GM21367 (cell line): ENCODE measurements around the gene FHOD1.

ENCODE experiments used
- ATAC-seq: cut with Tn5 transposase; IDR thresholded peaks from one replicate; pipeline ENCODE4 v1.9.1; 2021; ENCODE audit not compliant: unreplicated experiment

FHOD1 gene

GRCh38 chr16:67210069-67210937 is 37.0 kb downstream of the FHOD1 start:
- no peak for ATAC-seq

GRCh38 chr16:67209565-67209964 is 37.7 kb downstream of the FHOD1 start:
- no peak for ATAC-seq

DNA sequence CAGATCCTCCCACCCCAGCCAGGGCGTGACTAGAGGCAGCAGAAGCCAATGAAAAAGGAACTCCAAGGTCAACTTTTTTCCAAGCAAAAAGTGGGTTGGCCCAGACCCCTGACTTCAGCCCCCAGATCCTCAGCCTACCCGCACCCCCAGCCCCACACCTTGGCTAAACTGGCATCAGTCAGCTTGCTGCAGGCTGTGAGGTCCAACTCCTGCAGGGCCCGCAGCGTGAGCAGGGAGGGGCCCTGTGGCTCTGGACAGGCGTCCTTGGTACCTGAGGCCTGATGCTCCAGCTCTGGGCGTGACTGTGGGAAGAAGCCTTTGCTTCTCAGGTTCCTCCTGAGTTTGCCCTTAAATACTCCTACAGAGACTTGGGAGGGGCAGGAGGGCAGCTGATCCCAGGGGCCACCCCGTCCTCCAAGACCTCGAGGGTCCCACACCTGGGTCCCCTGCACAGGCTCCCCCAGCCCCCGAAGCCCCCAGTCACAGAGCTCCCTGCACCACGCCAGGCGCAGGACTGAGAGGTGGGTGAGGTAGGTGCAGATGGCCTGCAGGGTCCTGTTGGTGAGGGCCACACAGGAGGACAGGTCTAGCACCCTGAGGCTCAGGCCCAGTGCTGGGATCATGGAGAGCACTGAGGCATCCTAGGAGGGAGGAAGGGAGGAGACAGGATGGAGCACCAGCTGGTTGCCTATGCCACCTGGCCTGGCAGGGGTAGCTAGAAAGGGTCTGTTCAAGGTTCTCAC is 39.0 kb downstream of the FHOD1 start:
- ATAC-seq, result no peak

GRCh38 chr16:67207249-67208091 is 39.8 kb downstream of the FHOD1 start:
- no peak for ATAC-seq

DNA sequence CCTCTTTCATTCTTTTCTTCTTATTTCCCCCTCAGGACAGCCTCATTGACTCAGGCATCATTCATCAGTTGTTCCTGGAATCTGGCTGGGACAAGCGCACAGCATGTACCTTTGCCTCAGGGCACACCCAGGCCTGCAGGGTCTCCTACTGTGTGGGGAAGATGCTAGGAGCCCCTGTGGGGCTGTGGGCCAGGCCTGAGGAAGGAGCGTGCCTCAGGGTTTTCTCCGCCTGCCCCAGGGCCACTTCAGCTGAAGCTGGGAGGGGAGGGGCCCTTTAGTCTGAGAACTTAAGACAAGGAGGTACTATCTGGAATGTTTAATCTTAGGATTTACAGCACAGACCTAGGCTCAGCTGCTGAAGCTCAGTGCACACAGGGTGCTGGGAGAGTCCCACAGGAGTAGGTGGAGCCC is 40.4 kb downstream of the FHOD1 start:
- ATAC-seq, result no peak

- no peak for ATAC-seq
These were observed 41.0 kb downstream of the FHOD1 start for GRCh38 chr16:67206129-67206837.

DNA sequence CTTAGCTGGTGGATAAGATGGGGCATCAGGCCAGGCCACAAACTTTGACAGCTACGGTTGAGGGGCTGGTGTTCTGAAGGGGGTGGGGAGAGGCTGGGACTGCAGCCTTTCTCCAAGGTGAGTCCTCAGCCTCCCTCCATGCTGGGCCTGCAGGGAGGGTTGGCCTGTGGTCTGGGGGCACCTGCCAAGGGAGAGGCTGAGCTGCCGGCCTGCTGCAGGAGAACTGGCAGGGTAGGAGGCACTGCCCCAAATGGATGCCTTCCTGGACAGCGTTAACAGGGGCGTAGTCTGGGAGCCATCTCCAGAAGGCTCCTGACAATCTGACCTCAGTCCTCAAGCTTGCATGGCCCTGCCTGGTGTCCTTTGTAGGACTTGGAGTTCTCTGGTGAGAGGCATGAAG is 43.2 kb downstream of the FHOD1 start:
- ATAC-seq, result no peak

DNA sequence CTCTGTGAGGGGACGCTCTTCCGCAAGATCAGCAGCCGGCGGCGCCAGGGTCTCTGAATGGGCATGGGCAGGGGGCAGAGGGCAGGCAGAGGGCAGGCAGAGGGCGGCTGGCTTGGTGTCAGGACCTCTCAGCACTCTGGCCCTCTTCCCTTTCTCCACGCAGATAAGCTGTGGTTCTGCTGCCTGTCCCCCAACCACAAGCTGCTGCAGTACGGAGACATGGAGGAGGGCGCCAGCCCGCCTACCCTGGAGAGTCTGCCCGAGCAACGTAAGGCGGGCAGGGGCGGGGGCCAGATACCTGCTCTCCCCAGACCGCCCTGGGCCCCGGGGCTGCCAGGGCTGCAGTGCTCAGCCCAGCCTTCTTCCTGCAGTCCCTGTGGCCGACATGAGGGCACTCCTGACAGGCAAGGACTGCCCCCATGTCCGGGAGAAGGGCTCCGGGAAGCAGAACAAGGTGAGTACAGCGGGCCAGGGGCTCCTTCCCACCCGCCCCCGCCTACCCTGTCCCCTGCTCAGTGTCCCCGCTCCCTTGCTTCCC is 44.3 kb downstream of the FHOD1 start:
- ATAC-seq, result no peak

DNA sequence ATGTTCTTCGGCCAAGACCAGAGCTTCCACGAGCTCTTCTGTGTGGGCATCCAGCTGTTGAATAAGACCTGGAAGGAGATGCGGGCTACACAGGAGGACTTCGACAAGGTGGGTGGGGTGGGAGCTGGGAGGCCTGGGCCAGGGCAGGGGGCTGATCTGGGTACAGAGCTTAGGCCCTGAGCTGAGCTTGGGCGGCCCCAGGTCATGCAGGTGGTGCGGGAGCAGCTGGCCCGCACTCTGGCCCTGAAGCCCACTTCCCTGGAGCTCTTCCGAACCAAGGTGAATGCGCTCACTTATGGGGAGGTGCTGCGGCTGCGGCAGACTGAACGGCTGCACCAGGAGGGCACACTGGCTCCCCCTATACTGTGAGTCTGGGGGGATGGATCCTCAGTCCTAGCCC is 44.9 kb downstream of the FHOD1 start:
- ATAC-seq, result no peak

DNA sequence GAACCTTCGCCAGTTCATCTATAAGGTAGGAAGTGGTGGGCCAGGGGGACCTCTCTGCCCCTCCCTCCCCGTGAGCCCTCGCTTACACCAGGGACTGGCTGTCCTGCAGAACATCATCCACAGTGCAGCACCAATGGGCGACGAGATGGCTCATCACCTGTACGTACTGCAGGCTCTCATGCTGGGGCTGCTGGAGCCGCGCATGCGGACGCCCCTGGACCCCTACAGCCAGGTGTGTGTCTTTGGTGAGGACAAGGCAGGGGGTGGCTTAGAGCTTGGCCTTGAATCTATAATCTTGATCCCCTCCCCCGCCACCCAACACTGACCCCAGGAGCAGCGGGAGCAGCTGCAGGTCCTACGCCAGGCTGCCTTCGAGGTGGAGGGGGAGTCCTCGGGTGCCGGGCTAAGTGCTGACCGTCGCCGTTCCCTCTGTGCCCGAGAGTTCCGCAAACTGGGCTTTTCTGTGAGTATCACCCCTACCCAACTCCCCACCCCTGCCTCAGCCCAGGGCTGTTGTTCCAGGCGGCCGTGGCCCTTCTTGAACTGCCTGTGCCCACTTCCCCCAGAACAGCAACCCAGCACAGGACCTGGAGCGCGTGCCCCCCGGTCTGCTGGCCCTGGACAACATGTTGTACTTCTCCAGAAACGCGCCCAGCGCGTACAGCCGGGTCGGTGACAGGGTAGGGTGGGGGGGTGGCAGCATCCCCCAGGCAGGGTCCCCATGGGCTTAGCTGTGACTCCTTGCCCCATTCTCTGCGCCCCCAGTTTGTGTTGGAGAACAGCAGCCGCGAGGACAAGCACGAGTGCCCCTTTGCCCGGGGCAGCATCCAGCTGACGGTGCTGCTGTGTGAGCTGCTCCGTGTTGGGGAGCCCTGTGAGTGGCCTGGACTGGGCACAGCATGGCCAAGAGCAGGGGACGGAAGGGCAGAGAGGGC is 45.6 kb downstream of the FHOD1 start:
- ATAC-seq, result no peak

DNA sequence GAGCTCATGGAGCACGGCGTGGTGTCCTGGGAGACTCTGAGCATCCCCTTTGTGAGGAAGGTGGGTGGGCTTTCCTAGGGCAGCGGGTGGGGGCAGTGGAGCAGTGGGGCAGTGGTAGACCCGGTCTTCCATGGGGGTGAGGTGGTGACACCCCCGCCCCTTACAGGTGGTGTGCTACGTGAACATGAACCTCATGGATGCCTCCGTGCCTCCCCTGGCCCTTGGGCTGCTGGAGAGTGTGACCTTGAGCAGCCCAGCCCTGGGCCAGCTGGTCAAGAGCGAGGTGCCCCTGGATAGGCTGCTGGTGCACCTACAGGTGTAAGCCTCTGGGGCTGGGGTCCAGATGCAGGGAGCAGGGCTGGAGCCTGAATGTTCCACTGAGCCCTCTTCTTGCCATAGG is 46.8 kb downstream of the FHOD1 start:
- no peak for ATAC-seq

GRCh38 chr16:67199808-67200198 is 47.5 kb downstream of the FHOD1 start:
- ATAC-seq, result no peak

DNA sequence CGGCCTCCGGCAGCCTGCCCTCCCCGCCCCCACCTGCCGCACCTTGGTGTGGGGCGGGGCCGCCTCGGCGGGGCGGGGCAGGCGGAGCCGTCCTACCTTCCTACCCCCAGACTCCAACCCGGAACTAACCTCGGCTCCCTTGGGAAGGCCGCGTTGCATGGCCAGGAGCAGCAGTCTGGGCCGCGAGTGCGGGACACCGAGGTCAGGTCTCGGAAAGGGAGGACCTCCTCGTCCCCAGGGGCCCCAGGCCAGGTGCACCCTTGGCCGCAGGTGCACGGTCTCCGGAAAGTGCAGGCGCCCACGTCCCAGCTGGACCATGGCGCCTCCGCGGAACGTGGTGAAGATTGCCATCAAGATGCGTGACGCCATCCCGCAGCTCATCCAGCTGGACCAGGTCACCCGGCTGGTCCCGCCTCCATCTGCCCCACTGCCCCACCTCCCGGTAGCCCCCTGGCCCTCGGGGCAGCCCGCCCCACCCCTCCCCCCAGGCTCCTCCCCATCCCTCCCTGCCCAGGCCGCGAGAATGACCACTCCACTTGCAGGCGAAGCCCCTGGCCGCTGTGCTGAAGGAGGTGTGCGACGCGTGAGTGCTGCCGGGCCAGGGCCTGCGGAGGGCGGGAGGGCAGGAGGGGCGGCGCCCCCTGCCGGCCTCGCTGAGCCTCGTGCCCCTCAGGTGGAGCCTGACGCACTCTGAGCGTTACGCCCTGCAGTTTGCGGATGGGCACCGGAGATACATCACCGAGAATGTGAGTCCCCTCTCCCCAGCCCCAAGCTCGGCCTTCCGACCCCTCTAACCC is 48.1 kb downstream of the FHOD1 start, which contains the start of gene ELMO3:
ELMO3 (plus strand) TSS at position 121 of the 797 bp plus-strand sequence; CDS start at position 317, 196 bp downstream.
- ATAC-seq, result no peak

DNA sequence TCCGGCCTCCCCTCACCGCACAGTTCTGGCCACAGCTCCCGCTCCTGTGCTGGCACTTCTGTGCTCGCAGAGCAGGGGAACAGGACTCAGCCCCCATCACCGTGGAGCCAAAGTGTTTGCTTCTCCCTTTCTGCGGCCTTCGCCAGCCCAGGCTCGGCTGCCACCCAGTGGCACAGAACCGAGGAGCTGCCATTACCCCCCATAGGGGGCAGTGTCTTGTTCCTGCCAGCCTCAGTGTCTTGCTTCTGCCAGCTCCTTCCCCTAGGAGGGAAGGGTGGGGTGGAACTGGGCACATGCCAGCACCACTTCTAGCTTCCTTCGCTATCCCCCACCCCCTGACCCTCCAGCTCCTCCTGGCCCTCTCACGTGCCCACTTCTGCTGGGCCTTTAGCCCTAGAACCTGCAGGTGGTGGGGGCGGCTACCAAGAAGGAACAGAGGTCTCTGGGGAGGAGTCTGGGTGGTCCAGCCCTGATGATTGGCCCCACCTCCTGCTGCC is 49.0 kb downstream of the FHOD1 start:
- ATAC-seq, result no peak

GRCh38 chr16:67197704-67198103 is 49.6 kb downstream of the FHOD1 start:
- ATAC-seq, result no peak

DNA sequence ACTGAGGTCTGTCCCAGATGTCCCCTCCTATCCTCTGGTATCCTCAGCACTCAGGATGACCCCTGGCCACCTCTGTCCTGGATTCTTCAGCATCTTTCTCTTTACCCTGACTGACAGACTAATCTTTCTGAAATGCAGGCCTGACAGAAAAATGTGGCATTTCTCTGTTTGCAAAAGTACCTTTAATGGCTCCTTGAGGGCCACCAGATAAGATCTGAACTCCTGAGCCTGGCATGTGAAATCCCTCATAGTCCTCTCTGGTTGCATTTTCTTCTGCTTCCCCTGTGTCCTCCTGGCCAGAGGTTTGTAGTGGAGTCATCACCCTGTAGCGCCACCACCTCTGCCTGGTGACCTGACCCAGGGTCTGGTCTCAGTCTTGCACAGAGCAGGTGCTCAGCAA is 50.4 kb downstream of the FHOD1 start:
- no peak for ATAC-seq

- ATAC-seq, result no peak
These were observed 51.6 kb downstream of the FHOD1 start for GRCh38 chr16:67195676-67196075.

- ATAC-seq, result no peak
These were observed 53.0 kb downstream of the FHOD1 start for GRCh38 chr16:67194260-67194659.
